GM12864 (cell line): Measurements from ENCODE around the gene TMEM170A.

Experiments
- DNase-seq: peaks from one replicate; pipeline ENCODE4 v3.0.0-alpha.2; 2011; ENCODE audit warnings: low read depth
- H3K4me3 ChIP-seq: 2 replicates; pipeline ENCODE4 v1.5.1; 2011; ENCODE audit warnings: mild to moderate bottlenecking, low read depth, low read length, control low read depth
- CTCF ChIP-seq: IDR thresholded peaks from 2 replicates; pipeline ENCODE4 v1.5.1; 2011; ENCODE audit warnings: low read depth, mild to moderate bottlenecking, moderate library complexity, low read length, control low read depth, inconsistent platforms; ENCODE audit errors: missing control alignments

The TMEM170A gene

GRCh38 chr16:75406943-75407342, 57.5 kb downstream of the TMEM170A start:
- TF ChIP-seq CTCF: no peak
- no peak overlapping the region for H3K4me3 ChIP-seq
- DNase-seq: no peak

GRCh38 chr16:75402821-75403475, 61.5 kb downstream of the TMEM170A start:
- no peak overlapping the region for H3K4me3 ChIP-seq
- no peak for DNase-seq
- TF ChIP-seq CTCF: peak; percentile 55

GRCh38 chr16:75402159-75402820, 62.2 kb downstream of the TMEM170A start:
- H3K4me3 ChIP-seq: no peak overlapping the region
- no peak for TF ChIP-seq CTCF
- DNase-seq: no peak

- no peak for DNase-seq
- no peak for TF ChIP-seq CTCF
- no peak overlapping the region for H3K4me3 ChIP-seq
Measured at GRCh38 chr16:75401691-75402090, 62.8 kb downstream of the TMEM170A start.

- DNase-seq: no peak
- no peak overlapping the region for H3K4me3 ChIP-seq
- no peak for TF ChIP-seq CTCF
Measured at GRCh38 chr16:75398333-75398732, 66.2 kb downstream of the TMEM170A start.

- no peak for DNase-seq
- no peak overlapping the region for H3K4me3 ChIP-seq
- no peak for TF ChIP-seq CTCF
Measured at GRCh38 chr16:75394941-75395340, 69.5 kb downstream of the TMEM170A start.
